ENCODE measurements around the gene NQO2. TPM values are rescaled to one million over a fixed set of nuclear protein-coding genes. Genes with fewer than 3 reads are reported as not detected.

NQO2 gene
- total RNA-seq, 1 donor from 2014 or later = 45.8 TPM

- Mint-ChIP-seq H3K4me3 (ENCODE audit: low read depth) (no peak overlapping the region), H3K27me3 (no peaks in the 10 kb centered on the region), H3K4me1 (ENCODE audit: low read depth) (peaks cover 61% of the 10 kb centered on the region), H3K36me3 (ENCODE audit: insufficient read depth) (peaks cover 2% of the 10 kb centered on the region), H3K27ac (no peak overlapping the region), H3K9me3 (ENCODE audit: low read depth) (no peaks in the 10 kb centered on the region)
- DNase-seq (ENCODE audit: low spot score, unreplicated experiment) = no peak
- no peak for TF ChIP-seq CTCF (IDR thresholded peaks at IDR 0.05; ENCODE audit: unreplicated experiment)
Observed at GRCh38 chr6:2964793-2965505, 34.7 kb upstream of the NQO2 start.

GRCh38 chr6:2966347-2966746 lies 33.3 kb upstream of the NQO2 start:
- Mint-ChIP-seq H3K9me3 (ENCODE audit: low read depth) (no peaks in the 10 kb centered on the region), H3K27me3 (no peaks in the 10 kb centered on the region), H3K4me3 (ENCODE audit: low read depth) (no peak overlapping the region), H3K27ac (peak overlapping the region; percentile 85), H3K36me3 (ENCODE audit: insufficient read depth) (peaks cover 2% of the 10 kb centered on the region), H3K4me1 (ENCODE audit: low read depth) (peaks cover 53% of the 10 kb centered on the region)
- TF ChIP-seq CTCF (IDR thresholded peaks at IDR 0.05; ENCODE audit: unreplicated experiment) = no peak
- DNase-seq (ENCODE audit: low spot score, unreplicated experiment) = no peak

DNA sequence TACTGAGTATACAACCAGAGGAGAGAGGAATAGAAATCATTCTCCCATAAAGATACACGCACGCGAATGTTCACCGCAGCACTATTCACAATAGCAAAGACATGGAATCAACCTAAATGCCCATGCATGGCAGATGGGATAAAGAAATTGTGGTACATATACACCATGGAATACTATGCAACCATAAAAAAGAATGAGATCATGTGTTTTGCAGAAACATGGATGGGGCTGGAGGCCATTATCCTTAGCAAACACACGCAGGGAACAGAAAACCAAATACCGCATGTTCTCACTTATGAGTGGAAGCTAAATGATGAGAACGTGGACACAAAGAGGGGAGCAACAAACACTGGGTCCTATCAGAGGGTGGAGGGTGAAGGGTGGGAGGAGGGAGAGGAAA lies 31.8 kb upstream of the NQO2 start:
- H3K27ac Mint-ChIP-seq = no peak overlapping the region
- peaks cover 2% of the 10 kb centered on the region for H3K36me3 Mint-ChIP-seq (ENCODE audit: insufficient read depth)
- DNase-seq (ENCODE audit: low spot score, unreplicated experiment) = no peak
- H3K4me3 Mint-ChIP-seq (ENCODE audit: low read depth) = no peak overlapping the region
- no peaks in the 10 kb centered on the region for H3K27me3 Mint-ChIP-seq
- H3K9me3 Mint-ChIP-seq (ENCODE audit: low read depth) = no peaks in the 10 kb centered on the region
- H3K4me1 Mint-ChIP-seq (ENCODE audit: low read depth) = peaks cover 43% of the 10 kb centered on the region
- no peak for TF ChIP-seq CTCF (IDR thresholded peaks at IDR 0.05; ENCODE audit: unreplicated experiment)

DNA sequence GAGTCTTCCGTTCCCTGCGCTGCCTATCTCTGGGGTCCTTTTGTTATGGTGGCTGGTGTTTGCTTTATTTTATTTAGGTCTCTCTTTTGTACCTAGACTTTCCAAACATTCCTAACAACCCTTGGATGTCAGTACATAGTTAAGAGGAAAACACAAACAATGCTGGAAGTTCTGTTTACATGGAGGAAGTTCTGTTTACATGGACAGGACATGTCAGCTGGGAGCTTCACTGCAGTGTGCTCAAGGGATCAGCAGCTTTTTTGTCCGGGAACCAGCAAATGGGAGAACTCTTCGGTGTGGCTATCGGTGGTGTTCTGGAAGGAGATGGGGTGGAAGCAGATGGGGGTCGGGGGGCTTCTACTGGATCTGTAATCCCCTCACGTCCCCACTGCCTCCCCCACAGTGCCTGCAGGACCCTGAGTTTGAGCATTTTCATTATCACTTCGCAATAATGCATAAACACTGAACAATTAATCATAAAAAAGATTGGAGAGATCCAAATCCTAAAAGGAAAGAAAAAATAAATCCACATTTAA lies 31.0 kb upstream of the NQO2 start:
- Mint-ChIP-seq H3K27me3 (no peaks in the 10 kb centered on the region), H3K27ac (peak overlapping the region; percentile 4), H3K4me1 (ENCODE audit: low read depth) (peaks cover 37% of the 10 kb centered on the region), H3K36me3 (ENCODE audit: insufficient read depth) (peaks cover 2% of the 10 kb centered on the region), H3K4me3 (ENCODE audit: low read depth) (no peak overlapping the region), H3K9me3 (ENCODE audit: low read depth) (no peaks in the 10 kb centered on the region)
- DNase-seq (ENCODE audit: low spot score, unreplicated experiment) = no peak
- no peak for TF ChIP-seq CTCF (IDR thresholded peaks at IDR 0.05; ENCODE audit: unreplicated experiment)

GRCh38 chr6:2969549-2969948 lies 30.1 kb upstream of the NQO2 start:
- DNase-seq (ENCODE audit: low spot score, unreplicated experiment) = no peak
- H3K36me3 Mint-ChIP-seq (ENCODE audit: insufficient read depth) = peaks cover 2% of the 10 kb centered on the region
- H3K27ac Mint-ChIP-seq = no peak overlapping the region
- H3K9me3 Mint-ChIP-seq (ENCODE audit: low read depth) = no peaks in the 10 kb centered on the region
- peak overlapping the region; percentile 52 for H3K4me3 Mint-ChIP-seq (ENCODE audit: low read depth)
- H3K27me3 Mint-ChIP-seq = no peaks in the 10 kb centered on the region
- H3K4me1 Mint-ChIP-seq (ENCODE audit: low read depth) = peaks cover 34% of the 10 kb centered on the region
- TF ChIP-seq CTCF (IDR thresholded peaks at IDR 0.05; ENCODE audit: unreplicated experiment) = no peak
